T-cell (primary cell): ENCODE measurements around the gene LGMN. TPM values are rescaled to one million over a fixed set of nuclear protein-coding genes. Genes with fewer than 3 reads are reported as not detected.
"Not testable (repeated sequence)": the region's sequence is repeated elsewhere in the genome, so short reads cannot be mapped to it uniquely, and the experiment has no call there.

Source experiments
- ATAC-seq, 4 experiments: fragments of 200-7000 bp in 3 of 4; fragments of 150-1000 bp in 1 of 4; cut with Tn5 transposase; replicated peaks in 1 of 4; 1 replicate in 3 of 4; 2 replicates in 1 of 4; pipeline ENCODE4 v1.10.0; 2021; ENCODE audit warnings: moderate library complexity in 3 of 4, mild to moderate bottlenecking in 2 of 4, moderate number of reproducible peaks in 1 of 4
- CTCF ChIA-PET, 2 donors: fragments of 300-600 bp; sonication (Branson Sonifier 250); formaldehyde crosslinking; loops; one replicate each; lab custom pipeline; 2022; ENCODE audit warnings: antibody characterized with exemption in 2 of 2; lab: Charles Lee
- POLR2A ChIA-PET, 2 donors: fragments of 300-600 bp; sonication (Branson Sonifier 250); formaldehyde crosslinking; loops; one replicate each; lab custom pipeline; 2022; ENCODE audit warnings: antibody characterized with exemption in 2 of 2; lab: Charles Lee
- DNase-seq, 35 experiments: peaks; one replicate each; pipeline versions ENCODE4 v3.0.0 to v3.0.0-alpha.2; 2013 to 2023
- H3K27ac ChIP-seq: one replicate; pipeline ENCODE4 v1.5.1; 2013; ENCODE audit warnings: low read length
- H3K27me3 ChIP-seq, 2 experiments: replicated peaks in 1 of 2; 1 replicate in 1 of 2; 2 replicates in 1 of 2; pipeline versions ENCODE4 v1.6.1 to v1.7.0; 2013; ENCODE audit warnings: low read length in 1 of 2, mixed read lengths in 1 of 2; ENCODE audit not compliant: control insufficient read depth in 2 of 2, insufficient read depth in 2 of 2; ENCODE audit errors: extremely low read depth in 1 of 2
- H3K36me3 ChIP-seq, 2 donors: 1 replicate in 1 of 2; 2 replicates in 1 of 2; pipeline versions ENCODE4 v1.6.1 to v1.7.0; 2013; ENCODE audit warnings: low read length in 1 of 2; ENCODE audit not compliant: control insufficient read depth in 2 of 2, insufficient read depth in 1 of 2; ENCODE audit errors: extremely low read depth in 1 of 2
- H3K4me1 ChIP-seq, 2 experiments: 1 replicate in 1 of 2; 2 replicates in 1 of 2; pipeline versions ENCODE4 v1.6.1 to v1.7.0; 2013; ENCODE audit warnings: low read length in 2 of 2, mixed read lengths in 1 of 2; ENCODE audit not compliant: insufficient read depth in 2 of 2, control insufficient read depth in 1 of 2; ENCODE audit errors: extremely low read depth in 1 of 2
- H3K4me3 ChIP-seq, 2 donors: 1 replicate in 1 of 2; 2 replicates in 1 of 2; pipeline versions ENCODE4 v1.5.1 to v1.7.0; 2013; ENCODE audit warnings: mild to moderate bottlenecking in 2 of 2, low read length in 1 of 2, moderate library complexity in 1 of 2; ENCODE audit not compliant: control insufficient read depth in 1 of 2; ENCODE audit errors: extremely low read depth in 1 of 2
- H3K9me3 ChIP-seq: 2 replicates; pipeline ENCODE4 v1.7.0; 2013
- H3K27ac Mint-ChIP-seq, 2 donors: one replicate each; pipeline ENCODE4 v1.8.0; 2020 to 2021; ENCODE audit warnings: mild to moderate bottlenecking in 2 of 2, mixed read lengths in 2 of 2
- H3K27me3 Mint-ChIP-seq, 2 donors: one replicate each; pipeline ENCODE4 v1.8.0; 2021 to 2022; ENCODE audit warnings: mixed read lengths in 2 of 2
- H3K36me3 Mint-ChIP-seq: one replicate; pipeline ENCODE4 v1.8.0; 2021; ENCODE audit warnings: mixed read lengths
- H3K4me1 Mint-ChIP-seq, 3 donors: one replicate each; pipeline ENCODE4 v1.8.0; 2020 to 2022; ENCODE audit warnings: mixed read lengths in 3 of 3, mild to moderate bottlenecking in 1 of 3
- H3K4me3 Mint-ChIP-seq, 3 donors: one replicate each; pipeline ENCODE4 v1.8.0; 2020 to 2022; ENCODE audit warnings: mild to moderate bottlenecking in 3 of 3, mixed read lengths in 3 of 3, moderate library complexity in 3 of 3
- H3K9me3 Mint-ChIP-seq, 3 donors: one replicate each; pipeline ENCODE4 v1.8.0; 2020 to 2022; ENCODE audit warnings: mixed read lengths in 3 of 3
- WGBS: methylation state at CpG from one replicate; pipeline ENCODE4 v1.1.5; 2013; ENCODE audit warnings: missing lambda C conversion rate; ENCODE audit not compliant: insufficient coverage; 5-methylcytosine and 5-hydroxymethylcytosine counted together
- total RNA-seq, 35 experiments: library from RNA in 6 of 35; stranded (reverse) in 6 of 35; fragments of 120-200 nt in 1 of 35; gene quantifications; one replicate each; pipeline versions ENCODE4 v1.2.1 to v1.2.4 and lab custom pipeline; 2013 to 2026

Gene LGMN
- total RNA-seq, 5 donors from 2014 or later (not counting 1 experiment from before 2014, with no cell fraction given), result 6.1 to 11.1 (median 8.8) TPM

DNA sequence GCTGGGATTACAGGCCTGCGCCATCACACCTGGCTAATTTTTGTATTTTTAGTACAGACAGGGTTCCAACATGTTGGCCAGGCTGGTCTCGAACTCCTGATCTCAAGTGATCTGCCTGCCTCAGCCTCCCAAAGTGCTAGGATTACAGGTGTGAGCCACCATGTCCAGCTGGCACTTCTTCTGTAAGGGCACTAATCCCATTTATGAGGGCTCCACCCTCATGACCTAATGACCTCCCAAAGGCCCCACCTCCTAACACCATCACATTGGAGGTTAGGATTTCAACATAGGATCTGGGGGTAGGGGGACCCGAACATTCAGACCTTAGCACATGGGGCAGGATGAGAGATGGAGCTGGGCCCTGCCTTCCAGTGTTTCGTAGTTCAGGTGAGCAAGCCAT, 68.1 kb downstream of the LGMN start:
- DNase-seq, H3K4me3 Mint-ChIP-seq, ATAC-seq, H3K9me3 ChIP-seq, H3K27me3 Mint-ChIP-seq, H3K4me3 ChIP-seq, H3K27me3 ChIP-seq, H3K9me3 Mint-ChIP-seq: not testable (repeated sequence)
- H3K4me1 Mint-ChIP-seq, result peaks cover 30 to 39% (median 37%) of the 10 kb centered on the region in 3 donors
- Histone ChIP-seq H3K36me3 (peaks cover 25 to 86% of the 10 kb centered on the region in 2 donors), H3K27ac (peak overlapping the region; percentile 66), H3K4me1 (peaks cover 2 to 33% of the 10 kb centered on the region in 2 experiments)
- POLR2A ChIA-PET, result interaction anchor here in 1 of 2 donors (1.0 kb wide), 1 partner anchor 10 kb away, joined by 4 read pairs; no protein-coding TSS in a partner anchor
- WGBS, result 93% methylated on average over 3 of the region's 4 CpGs
- H3K36me3 Mint-ChIP-seq, result peaks cover 56% of the 10 kb centered on the region
- CTCF ChIA-PET, result interaction anchor here in 1 of 2 donors (0.6 to 1.3 kb wide), 3 partner anchors 11 to 1206 kb away, joined by 3 read pairs; no protein-coding TSS in a partner anchor
- peak overlapping the region; percentile 23 to 64 for H3K27ac Mint-ChIP-seq

- peaks cover 2 to 37% of the 10 kb centered on the region in 2 experiments for H3K4me1 ChIP-seq
- Mint-ChIP-seq H3K4me3 (no peak overlapping the region), H3K27me3 (no peaks in the 10 kb centered on the region), H3K27ac (peak overlapping the region; percentile 46 to 64), H3K36me3 (peaks cover 58% of the 10 kb centered on the region), H3K4me1 (peaks cover 35 to 46% (median 37%) of the 10 kb centered on the region in 3 donors), H3K9me3 (no peaks in the 10 kb centered on the region)
- POLR2A ChIA-PET, result no interaction called here
- no peak overlapping the region for H3K4me3 ChIP-seq
- H3K27ac ChIP-seq, result no peak overlapping the region
- H3K9me3 ChIP-seq, result no peaks in the 10 kb centered on the region
- CTCF ChIA-PET, result interaction anchor here in 1 of 2 donors (0.6 kb wide), 1 partner anchor 268 kb away, joined by 3 read pairs; no protein-coding TSS in a partner anchor
- ATAC-seq, result no peak
- peaks cover 25 to 77% of the 10 kb centered on the region in 2 donors for H3K36me3 ChIP-seq
- WGBS, result 83% methylated on average over 1 of the region's 4 CpGs
- H3K27me3 ChIP-seq, result no peaks in the 10 kb centered on the region
- DNase-seq, result no peak
These were observed 69.2 kb downstream of the LGMN start for GRCh38 chr14:92679246-92679645.

DNA sequence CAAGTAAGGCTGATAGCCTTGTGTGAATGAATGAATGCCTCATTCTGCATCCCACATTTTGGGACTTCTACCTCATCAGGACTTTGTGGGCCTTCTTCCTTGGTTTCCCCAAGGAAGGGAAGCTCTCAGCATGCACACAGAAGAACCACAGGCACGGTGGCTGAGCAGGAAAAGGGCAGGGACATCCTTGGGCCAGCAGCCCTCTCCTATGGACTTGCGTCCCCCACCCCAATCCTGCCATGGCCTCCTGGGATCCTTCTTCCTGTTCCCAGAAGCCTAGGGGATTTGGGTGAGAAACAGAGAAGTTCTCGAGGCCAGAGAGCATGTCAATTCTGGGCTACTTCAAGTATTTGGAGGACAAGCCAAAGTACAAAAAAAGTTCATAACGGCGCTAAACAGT, 69.7 kb downstream of the LGMN start:
- Histone ChIP-seq H3K4me3 (no peak overlapping the region), H3K36me3 (peaks cover 27 to 77% of the 10 kb centered on the region in 2 donors), H3K27ac (no peak overlapping the region), H3K27me3 (no peaks in the 10 kb centered on the region), H3K9me3 (no peaks in the 10 kb centered on the region), H3K4me1 (peaks cover 2 to 41% of the 10 kb centered on the region in 2 experiments)
- H3K27me3 Mint-ChIP-seq, result no peaks in the 10 kb centered on the region
- ChIA-PET POLR2A (no interaction called here), CTCF (no interaction called here)
- peaks cover 58% of the 10 kb centered on the region for H3K36me3 Mint-ChIP-seq
- WGBS, result 97% methylated on average over 3 of the region's 5 CpGs
- H3K9me3 Mint-ChIP-seq, result no peaks in the 10 kb centered on the region
- H3K4me1 Mint-ChIP-seq, result peaks cover 39 to 51% (median 42%) of the 10 kb centered on the region in 3 donors
- ATAC-seq (no peak), DNase-seq (no peak)
- peak overlapping the region in 1 of 2 donors; percentile 48 for H3K27ac Mint-ChIP-seq
- H3K4me3 Mint-ChIP-seq, result no peak overlapping the region

DNA sequence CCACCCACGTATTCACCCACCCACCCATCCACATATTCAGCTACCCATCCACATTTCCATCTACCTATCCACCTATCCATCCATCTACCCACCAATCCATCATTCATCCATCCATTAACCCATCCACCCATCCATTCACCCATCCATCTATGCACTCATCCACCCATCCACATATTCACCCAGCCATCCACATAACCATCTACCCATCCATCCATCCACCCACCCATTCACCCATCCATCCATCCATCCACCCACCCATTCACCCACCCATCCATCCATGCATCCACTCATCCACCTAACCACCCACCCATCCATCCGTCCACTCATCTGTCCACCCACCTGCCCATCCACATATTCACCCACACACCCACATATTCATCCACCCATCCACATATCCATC, 70.5 kb downstream of the LGMN start:
- no peaks in the 10 kb centered on the region for H3K27me3 Mint-ChIP-seq
- Histone ChIP-seq H3K9me3 (no peaks in the 10 kb centered on the region), H3K4me1 (peaks cover 2 to 41% of the 10 kb centered on the region in 2 experiments), H3K27me3 (no peaks in the 10 kb centered on the region), H3K36me3 (peaks cover 29 to 78% of the 10 kb centered on the region in 2 donors), H3K27ac (no peak overlapping the region), H3K4me3 (no peak overlapping the region)
- DNase-seq (no peak), ATAC-seq (no peak)
- peaks cover 42 to 55% (median 44%) of the 10 kb centered on the region in 3 donors for H3K4me1 Mint-ChIP-seq
- ChIA-PET POLR2A (interaction anchor here in 1 of 2 donors (0.7 kb wide), 1 partner anchor 27 kb away, joined by 5 read pairs; no protein-coding TSS in a partner anchor), CTCF (no interaction called here)
- 100% methylated on average over 2 of the region's 2 CpGs for WGBS
- no peak overlapping the region for H3K27ac Mint-ChIP-seq
- H3K4me3 Mint-ChIP-seq, result no peak overlapping the region
- H3K36me3 Mint-ChIP-seq, result peaks cover 58% of the 10 kb centered on the region
- no peaks in the 10 kb centered on the region for H3K9me3 Mint-ChIP-seq

DNA sequence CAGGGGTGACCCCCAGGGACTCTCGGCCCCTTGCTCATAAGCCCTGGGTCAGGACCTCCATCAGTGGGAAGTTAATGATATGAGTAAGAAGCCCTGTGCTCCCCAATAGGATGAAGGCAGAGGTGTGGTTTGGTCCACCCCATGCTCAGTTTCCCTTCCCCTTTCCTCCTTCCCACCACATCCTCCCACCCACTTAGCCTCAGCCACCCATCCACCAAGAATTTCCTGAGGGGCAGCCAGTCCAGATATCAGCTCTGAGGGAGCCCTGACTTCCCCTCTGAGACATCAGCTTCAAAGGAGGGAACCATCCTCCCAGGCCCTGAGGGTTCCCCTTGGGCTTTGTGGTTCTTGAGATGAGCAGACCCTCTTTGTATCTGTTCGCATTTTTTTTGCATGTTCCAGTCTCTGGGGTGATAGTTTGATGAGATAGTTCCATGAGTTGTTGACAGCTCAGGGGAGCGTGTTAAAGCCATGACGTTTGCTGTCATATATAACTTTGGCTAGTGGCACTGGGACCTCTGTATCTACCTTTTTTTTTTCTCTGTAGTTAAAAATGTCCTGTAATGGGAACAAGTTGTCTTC, 71.2 kb downstream of the LGMN start:
- Mint-ChIP-seq H3K4me1 (peaks cover 42 to 63% (median 50%) of the 10 kb centered on the region in 3 donors), H3K36me3 (peaks cover 65% of the 10 kb centered on the region), H3K27ac (peak overlapping the region; percentile 77 to 86), H3K27me3 (no peaks in the 10 kb centered on the region), H3K4me3 (no peak overlapping the region), H3K9me3 (no peaks in the 10 kb centered on the region)
- POLR2A ChIA-PET, result no interaction called here
- 33% methylated on average over 1 of the region's 4 CpGs for WGBS
- Histone ChIP-seq H3K4me1 (peaks cover 2 to 41% of the 10 kb centered on the region in 2 experiments), H3K27me3 (no peaks in the 10 kb centered on the region), H3K27ac (peak overlapping the region; percentile 44), H3K36me3 (peaks cover 28 to 73% of the 10 kb centered on the region in 2 donors), H3K4me3 (no peak overlapping the region), H3K9me3 (no peaks in the 10 kb centered on the region)
- ATAC-seq, result peak in 2 of 4 experiments; percentile 17 to 31
- CTCF ChIA-PET, result interaction anchor here in 1 of 2 donors (0.7 kb wide), 1 partner anchor 74 kb away, joined by 3 read pairs; no protein-coding TSS in a partner anchor
- DNase-seq, result peak in 1 of 35 experiments; percentile 22

GRCh38 chr14:92676403-92677086, 71.9 kb downstream of the LGMN start:
- no peak overlapping the region for H3K4me3 ChIP-seq
- no peaks in the 10 kb centered on the region for H3K27me3 ChIP-seq
- peaks cover 28 to 73% of the 10 kb centered on the region in 2 donors for H3K36me3 ChIP-seq
- H3K9me3 ChIP-seq, result no peaks in the 10 kb centered on the region
- H3K4me1 Mint-ChIP-seq, result peaks cover 45 to 67% (median 55%) of the 10 kb centered on the region in 3 donors
- DNase-seq, result no peak
- peaks cover 65% of the 10 kb centered on the region for H3K36me3 Mint-ChIP-seq
- H3K4me1 ChIP-seq, result peaks cover 2 to 40% of the 10 kb centered on the region in 2 experiments
- POLR2A ChIA-PET, result interaction anchor here in 1 of 2 donors (0.7 kb wide), 1 partner anchor 50 kb away, joined by 3 read pairs; no protein-coding TSS in a partner anchor
- no peaks in the 10 kb centered on the region for H3K9me3 Mint-ChIP-seq
- peak overlapping the region; percentile 44 for H3K27ac ChIP-seq
- 83% methylated on average over 1 of the region's 8 CpGs for WGBS
- H3K27ac Mint-ChIP-seq, result peak overlapping the region; percentile 77 to 86
- no peaks in the 10 kb centered on the region for H3K27me3 Mint-ChIP-seq
- no peak overlapping the region for H3K4me3 Mint-ChIP-seq
- CTCF ChIA-PET, result interaction anchor here in 1 of 2 donors (0.7 kb wide), 1 partner anchor 74 kb away, joined by 3 read pairs; no protein-coding TSS in a partner anchor
- ATAC-seq, result no peak
